ENCODE data around the gene COLQ.

- no peak for TF ChIP-seq CTCF (IDR thresholded peaks at IDR 0.05)
- TF ChIP-seq POLR2A (IDR thresholded peaks at IDR 0.05) = no peak
Measured at GRCh38 chr3:15475161-15475560, 46.3 kb downstream of the COLQ start.

All from lower leg skin (tissue), 3 donors.